HG03103 (cell line): ENCODE data around the gene DMRT3.
"Not testable (repeated sequence)": the region's sequence is repeated elsewhere in the genome, so short reads cannot be mapped to it uniquely, and the experiment has no call there.

Experiments
- ATAC-seq: cut with Tn5 transposase; IDR thresholded peaks from one replicate; pipeline ENCODE4 v1.9.1; 2021; ENCODE audit warnings: low read depth; ENCODE audit not compliant: unreplicated experiment

The DMRT3 gene

DNA sequence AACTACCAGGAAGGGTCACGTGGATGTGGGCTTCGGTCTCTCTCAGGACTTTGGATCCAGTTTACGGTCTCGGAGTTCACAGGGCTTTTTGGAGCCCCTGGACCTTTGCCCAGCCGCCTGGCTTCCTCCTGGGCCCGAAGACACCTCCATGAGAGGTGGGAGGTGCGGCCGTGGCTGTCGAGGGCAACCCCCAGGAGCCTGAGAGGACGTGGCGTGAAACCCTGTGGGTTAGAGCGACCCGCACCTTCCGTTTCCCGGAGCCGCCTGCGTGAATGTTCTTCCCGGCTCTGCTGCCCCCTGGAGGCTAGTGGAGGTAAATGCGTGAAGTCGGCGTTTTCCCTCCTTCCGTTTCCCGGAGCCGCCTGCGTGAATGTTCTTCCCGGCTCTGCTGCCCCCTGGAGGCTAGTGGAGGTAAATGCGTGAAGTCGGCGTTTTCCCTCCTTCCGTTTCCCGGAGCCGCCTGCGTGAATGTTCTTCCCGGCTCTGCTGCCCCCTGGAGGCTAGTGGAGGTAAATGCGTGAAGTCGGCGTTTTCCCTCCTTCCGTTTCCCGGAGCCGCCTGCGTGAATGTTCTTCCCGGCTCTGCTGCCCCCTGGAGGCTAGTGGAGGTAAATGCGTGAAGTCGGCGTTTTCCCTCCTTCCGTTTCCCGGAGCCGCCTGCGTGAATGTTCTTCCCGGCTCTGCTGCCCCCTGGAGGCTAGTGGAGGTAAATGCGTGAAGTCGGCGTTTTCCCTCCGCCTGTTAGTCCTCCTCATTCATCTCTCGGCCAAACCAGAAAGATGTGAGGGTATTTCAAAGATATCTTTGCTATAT lies 22.1 kb downstream of the DMRT3 start:
- ATAC-seq, result not testable (repeated sequence)

DNA sequence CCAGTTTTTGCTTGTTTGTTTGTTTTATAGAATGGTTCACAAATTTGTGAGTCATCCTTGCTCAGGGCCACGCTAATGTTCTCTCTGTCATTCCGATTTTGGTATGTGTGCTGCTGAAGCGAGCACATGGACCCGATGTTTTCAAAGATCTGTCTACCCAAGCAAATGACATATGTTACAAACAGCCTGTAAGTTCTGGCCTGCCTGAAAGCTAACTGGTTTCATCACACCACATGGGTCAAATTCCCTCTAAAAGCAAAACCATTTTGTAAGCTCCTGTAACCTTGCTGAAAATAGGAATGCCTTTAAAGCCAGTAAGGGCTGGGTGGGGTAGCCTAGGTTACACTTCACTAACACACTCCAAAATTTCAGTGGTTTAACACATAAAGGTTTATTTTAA lies 25.4 kb downstream of the DMRT3 start:
- ATAC-seq, result no peak

DNA sequence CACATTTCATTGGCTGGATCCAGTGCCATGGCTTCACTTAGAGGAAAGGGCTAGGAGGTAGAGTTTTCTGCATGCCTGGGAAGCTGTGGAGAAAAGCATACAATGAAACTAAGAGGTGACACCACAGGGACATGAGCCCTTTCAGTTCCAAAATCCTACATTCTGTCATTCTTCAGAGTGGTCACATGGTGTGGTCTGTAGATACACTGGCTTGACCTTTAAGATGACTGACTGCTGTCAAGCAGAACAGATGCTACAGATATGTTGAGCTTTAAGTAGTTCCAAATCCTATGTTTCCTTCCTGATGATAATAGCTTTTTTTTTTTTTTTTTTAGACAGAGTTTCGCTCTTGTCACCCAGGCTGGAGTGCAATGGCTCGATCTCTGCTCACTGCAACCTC lies 26.2 kb downstream of the DMRT3 start:
- no peak for ATAC-seq

DNA sequence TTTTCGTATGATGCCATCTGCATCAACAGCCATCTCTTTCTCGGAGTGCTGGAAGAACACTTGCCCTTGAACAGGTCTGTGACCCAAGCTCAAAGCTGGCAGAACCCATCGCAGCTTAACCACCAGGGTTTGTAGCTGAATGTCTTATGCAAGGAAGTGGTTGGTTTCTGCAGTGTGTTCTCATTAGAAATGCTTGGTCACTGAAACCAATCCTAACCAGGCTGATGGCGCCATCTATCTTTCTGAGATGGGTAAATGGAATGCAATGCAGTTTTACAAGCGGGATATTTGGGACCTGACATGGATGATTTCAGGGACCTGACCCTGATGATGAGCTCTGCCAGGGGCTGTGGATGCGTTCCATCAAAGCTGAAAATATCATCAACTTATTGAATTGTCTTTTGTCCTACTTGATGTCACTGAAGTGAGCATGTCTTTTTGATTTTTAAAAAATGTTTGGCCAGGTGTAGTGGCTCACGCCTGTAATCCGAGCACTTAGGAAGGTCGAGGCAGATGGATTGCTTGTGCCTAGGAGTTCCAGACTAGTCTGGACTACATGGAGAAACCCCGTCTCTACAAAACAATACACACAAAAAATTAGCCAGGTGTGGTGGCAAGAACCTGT lies 28.7 kb downstream of the DMRT3 start:
- ATAC-seq, result peak; percentile 49

DNA sequence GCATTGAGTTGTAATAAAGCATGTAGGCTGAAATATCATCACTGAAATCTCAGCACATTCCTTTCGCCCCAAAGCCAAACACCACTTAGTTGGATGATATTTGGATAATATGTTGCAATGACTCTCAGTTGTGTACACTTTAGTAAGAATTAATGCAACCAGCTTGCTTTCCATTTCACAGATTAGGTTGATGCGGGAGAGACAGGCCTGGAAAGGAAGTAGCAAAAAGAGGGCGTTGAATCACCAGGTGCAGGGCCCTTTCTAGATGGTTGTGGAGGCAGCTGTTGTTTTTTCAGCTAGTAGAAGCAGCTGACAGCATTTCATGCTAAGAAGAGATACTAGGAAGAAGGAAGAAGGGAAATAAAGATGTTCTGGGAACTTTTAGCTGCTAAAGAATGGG lies 30.9 kb downstream of the DMRT3 start:
- no peak for ATAC-seq

GRCh38 chr9:1008216-1008615 lies 31.8 kb downstream of the DMRT3 start:
- no peak for ATAC-seq

DNA sequence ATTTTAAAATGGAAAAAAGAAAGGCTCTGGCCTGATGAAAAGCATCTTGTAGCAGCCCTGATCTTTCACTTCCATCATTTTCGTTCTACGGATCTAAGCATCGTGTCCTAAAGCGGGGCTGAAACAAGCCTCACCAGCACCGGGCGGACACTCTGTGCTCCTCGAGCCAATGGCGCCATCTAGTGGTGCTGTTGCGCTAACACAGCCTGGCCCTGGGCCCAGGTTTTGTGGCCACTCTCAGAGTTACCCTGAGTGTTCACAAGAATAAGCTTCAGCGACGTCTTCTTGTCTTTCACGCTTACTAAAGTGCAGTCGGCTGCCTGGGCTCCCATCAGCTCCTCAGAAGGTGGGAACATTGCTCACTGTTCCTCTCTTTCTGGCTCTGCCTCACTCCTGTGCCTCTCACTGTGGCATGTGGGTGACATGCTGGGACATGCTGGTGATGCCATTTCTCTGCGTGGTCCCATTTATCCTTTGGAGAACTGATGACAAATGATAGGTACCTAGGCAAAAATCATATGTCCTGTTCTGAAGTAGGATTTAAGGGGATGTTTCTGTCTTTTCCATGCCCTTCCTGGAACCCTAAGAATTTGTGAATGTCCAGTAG lies 32.7 kb downstream of the DMRT3 start:
- ATAC-seq, result peak; percentile 96

DNA sequence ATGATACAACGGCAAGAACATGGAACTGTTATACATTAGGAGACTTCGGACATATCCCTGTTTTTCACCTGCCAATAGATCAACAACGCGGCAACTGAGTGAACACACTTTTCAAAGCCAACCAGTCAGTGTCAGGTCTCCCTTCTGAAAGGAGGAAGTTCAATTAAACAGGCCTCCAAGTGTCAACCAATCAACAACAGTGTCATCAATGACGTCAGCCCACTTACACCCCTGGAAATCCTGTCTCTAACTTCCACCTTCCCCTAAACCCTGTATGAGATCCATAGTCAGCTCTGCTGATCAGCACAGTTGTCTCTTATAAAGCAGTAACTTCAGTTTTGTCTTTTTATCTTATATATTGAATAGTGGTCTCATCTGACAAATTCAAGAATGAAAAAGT lies 36.6 kb downstream of the DMRT3 start:
- no peak for ATAC-seq

- ATAC-seq, result no peak
These were observed 37.8 kb downstream of the DMRT3 start for GRCh38 chr9:1014225-1014624.

DNA sequence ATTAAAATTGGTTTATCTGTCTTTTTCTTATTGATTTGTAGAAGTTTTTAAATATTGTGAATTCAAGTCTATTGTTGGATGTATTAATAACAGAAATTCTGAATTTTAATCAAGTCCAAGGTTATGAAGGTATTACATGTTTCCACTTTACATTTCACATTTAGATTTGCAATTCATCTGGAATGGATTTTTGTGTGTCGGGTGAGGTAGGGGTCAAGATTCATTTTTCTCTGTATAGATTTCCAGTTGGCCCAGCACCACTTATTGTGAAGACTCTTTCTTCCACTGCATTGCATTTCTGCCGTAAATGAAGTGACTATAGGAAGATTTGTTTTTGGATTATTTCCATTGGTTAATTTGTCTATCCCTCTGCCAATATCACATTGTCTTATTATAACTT lies 38.2 kb downstream of the DMRT3 start:
- ATAC-seq, result no peak

- no peak for ATAC-seq
These were observed 41.7 kb downstream of the DMRT3 start for GRCh38 chr9:1018121-1018520.

DNA sequence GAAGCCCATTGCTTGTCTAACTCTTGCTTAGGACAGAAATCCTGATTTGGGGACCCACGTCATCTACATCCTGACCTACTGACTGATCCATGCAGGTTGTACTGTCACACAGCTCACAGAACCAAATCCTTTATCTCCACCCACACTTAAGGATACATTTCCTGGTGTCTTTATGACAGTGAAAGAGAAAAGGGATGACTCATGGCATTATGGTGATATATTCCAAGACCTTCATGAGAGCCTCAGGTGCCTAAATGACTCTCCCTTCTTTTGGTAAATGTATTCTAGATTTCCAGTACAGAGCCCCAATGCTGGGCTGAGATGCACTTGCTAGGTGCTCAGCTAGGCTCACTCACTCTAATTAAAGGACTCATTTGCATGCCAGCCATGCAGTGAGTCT lies 47.7 kb downstream of the DMRT3 start:
- no peak for ATAC-seq

GRCh38 chr9:1025131-1025530 lies 48.7 kb downstream of the DMRT3 start:
- ATAC-seq, result no peak

- no peak for ATAC-seq
These were observed 49.8 kb downstream of the DMRT3 start for GRCh38 chr9:1026219-1026618.

- no peak for ATAC-seq
These were observed 52.2 kb downstream of the DMRT3 start for GRCh38 chr9:1028501-1029190.

- no peak for ATAC-seq
These were observed 55.6 kb downstream of the DMRT3 start for GRCh38 chr9:1031951-1032601.

DNA sequence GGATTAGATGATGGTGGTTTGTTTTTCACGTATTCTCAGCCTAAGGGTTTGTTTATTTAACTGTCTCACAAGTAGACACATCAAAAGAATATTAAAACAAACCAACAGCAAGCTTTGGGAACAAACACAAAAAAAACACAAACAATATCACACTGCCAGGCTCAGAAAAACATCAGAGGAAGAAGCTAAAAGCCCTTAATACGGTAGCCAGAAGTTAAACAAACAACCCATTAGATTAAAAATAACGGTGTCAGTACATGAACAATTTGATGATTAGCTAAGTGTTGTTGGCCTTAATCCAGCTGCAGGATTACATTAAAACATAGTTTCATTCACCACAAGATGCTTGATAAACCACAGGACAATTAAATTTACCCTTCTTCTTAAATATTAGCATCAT lies 57.8 kb downstream of the DMRT3 start:
- ATAC-seq, result no peak

DNA sequence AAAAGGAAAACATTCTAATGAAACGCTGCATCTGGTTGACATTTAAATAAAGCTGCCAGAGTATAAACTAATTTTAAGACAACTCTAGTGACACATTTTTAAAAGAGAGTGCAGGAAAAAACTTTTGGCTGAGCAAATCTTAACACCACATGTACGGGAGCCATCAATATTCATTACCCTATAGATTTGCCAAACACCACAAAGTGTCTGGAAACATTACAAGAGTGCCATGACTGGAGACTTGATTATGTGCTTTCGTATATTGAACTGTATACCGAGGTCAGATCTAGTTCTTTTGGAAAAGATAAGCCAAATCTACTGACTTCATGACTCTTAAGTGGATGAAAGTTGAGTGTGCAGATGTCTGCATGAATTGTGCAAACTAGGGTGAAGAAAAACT lies 63.1 kb downstream of the DMRT3 start:
- no peak for ATAC-seq
